C4-2B (cell line): ENCODE data around the gene ADAR.

ENCODE experiments used
- CTCF ChIP-seq: fragments of 450-650 bp; conservative IDR thresholded peaks from 2 replicates; pipeline ENCODE4 v1.5.1; 2017; ENCODE audit warnings: mild to moderate bottlenecking
- ZFX ChIP-seq: fragments of 450-650 bp; IDR thresholded peaks from 2 replicates; pipeline ENCODE4 v1.6.1; 2017

GRCh38 chr1:154614247-154614646, 6.3 kb upstream of the ADAR start:
- TF ChIP-seq CTCF (no peak), ZFX (no peak)
